SK-N-SH treated with all-trans-retinoic acid at 6 μM for 48 hours (cell line): ENCODE measurements around the gene EPGN.

ENCODE experiments used
- RARB ChIP-seq: fragments of 250-450 bp; sonication (Bioruptor Pico); IDR thresholded peaks from 2 replicates; pipeline ENCODE4 v1.8.0; 2021; ENCODE audit warnings: mild to moderate bottlenecking, moderate library complexity
- SNAI2 ChIP-seq: fragments of 250-450 bp; sonication (Bioruptor Pico); IDR thresholded peaks from 2 replicates; pipeline ENCODE4 v1.5.0; 2020; ENCODE audit warnings: mild to moderate bottlenecking, moderate library complexity
- TSHZ2 ChIP-seq: fragments of 250-450 bp; sonication (Bioruptor Pico); IDR thresholded peaks from 2 replicates; pipeline ENCODE4 v1.5.0; 2020; ENCODE audit warnings: mild to moderate bottlenecking, moderate library complexity
- ZFP3 ChIP-seq: fragments of 250-450 bp; sonication (Bioruptor Pico); IDR thresholded peaks from 2 replicates; pipeline ENCODE4 v1.5.0; 2020; ENCODE audit warnings: mild to moderate bottlenecking, moderate library complexity
- ZFP30 ChIP-seq: fragments of 450-650 bp; formaldehyde crosslinking; IDR thresholded peaks from 2 replicates; pipeline ENCODE4 v1.5.0; 2022; ENCODE audit warnings: mild to moderate bottlenecking, moderate library complexity

GRCh38 chr4:74294681-74295080 lies 13.6 kb upstream of the EPGN start:
- TF ChIP-seq ZFP30 (CRISPR knock-in tag) (no peak), SNAI2 (CRISPR knock-in tag) (no peak), TSHZ2 (no peak), ZFP3 (no peak), RARB (CRISPR knock-in tag) (no peak)
